Adrenal gland (tissue), 5 donors: Measurements from ENCODE around the gene ACSM5.

ENCODE experiments used
- CTCF ChIP-seq, 6 experiments: fragments of 450-650 bp in 4 of 6; fragments of 200-600 bp in 2 of 6; sonication (generic) in 1 of 6; IDR thresholded peaks; 1 replicate in 5 of 6; 2 replicates in 1 of 6; pipeline versions ENCODE4 v1.5.1 to v1.8.0; 2016 to 2021; ENCODE audit warnings: antibody characterized with exemption in 6 of 6, mild to moderate bottlenecking in 2 of 6, moderate library complexity in 1 of 6
- POLR2A ChIP-seq, 2 donors: fragments of 450-650 bp; IDR thresholded peaks; one replicate each; pipeline ENCODE4 v1.6.1; 2017; ENCODE audit warnings: antibody characterized with exemption in 2 of 2, mild to moderate bottlenecking in 2 of 2, moderate library complexity in 1 of 2
- donor health status: DM: no; HTN: no; CAD: no.

GRCh38 chr16:20369452-20370054 lies 39.8 kb upstream of the ACSM5 start:
- TF ChIP-seq CTCF (IDR thresholded peaks at IDR 0.05) (no peak), POLR2A (IDR thresholded peaks at IDR 0.05) (no peak)
